ENCODE data around the gene ZNRF3.

DNA sequence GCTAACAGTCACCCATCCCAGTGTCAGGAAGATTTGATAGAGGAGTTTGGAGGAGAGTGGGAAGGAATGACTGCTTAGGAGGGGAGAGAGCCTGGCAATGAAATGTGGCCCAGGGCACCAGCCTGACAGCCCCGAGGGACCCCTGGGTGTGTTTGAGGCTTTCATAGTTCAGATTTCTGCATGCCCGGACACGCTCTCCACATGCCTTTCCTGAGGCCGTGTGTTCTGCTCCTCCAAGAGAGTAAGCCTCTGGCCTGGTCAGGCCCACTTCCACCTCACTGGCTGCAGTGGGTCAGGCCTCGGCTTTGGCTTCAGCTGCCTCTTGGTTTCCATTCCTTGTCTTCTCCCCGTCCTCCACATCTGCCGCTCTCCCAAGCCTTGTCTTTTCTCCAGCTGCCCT lies 99.8 kb downstream of the ZNRF3 start:
- TF ChIP-seq, protein P1, sequence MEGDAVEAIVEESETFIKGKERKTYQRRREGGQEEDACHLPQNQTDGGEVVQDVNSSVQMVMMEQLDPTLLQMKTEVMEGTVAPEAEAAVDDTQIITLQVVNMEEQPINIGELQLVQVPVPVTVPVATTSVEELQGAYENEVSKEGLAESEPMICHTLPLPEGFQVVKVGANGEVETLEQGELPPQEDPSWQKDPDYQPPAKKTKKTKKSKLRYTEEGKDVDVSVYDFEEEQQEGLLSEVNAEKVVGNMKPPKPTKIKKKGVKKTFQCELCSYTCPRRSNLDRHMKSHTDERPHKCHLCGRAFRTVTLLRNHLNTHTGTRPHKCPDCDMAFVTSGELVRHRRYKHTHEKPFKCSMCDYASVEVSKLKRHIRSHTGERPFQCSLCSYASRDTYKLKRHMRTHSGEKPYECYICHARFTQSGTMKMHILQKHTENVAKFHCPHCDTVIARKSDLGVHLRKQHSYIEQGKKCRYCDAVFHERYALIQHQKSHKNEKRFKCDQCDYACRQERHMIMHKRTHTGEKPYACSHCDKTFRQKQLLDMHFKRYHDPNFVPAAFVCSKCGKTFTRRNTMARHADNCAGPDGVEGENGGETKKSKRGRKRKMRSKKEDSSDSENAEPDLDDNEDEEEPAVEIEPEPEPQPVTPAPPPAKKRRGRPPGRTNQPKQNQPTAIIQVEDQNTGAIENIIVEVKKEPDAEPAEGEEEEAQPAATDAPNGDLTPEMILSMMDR (IDR thresholded peaks at IDR 0.05; ENCODE audit: borderline replicate concordance, extremely low read depth, low read length, poor library complexity, severe bottlenecking): no peak
- TF ChIP-seq EZH2 (IDR thresholded peaks at IDR 0.05; ENCODE audit: borderline replicate concordance, low read depth, low read length, severe bottlenecking): no peak
